H9 (cell line): Measurements from ENCODE around the gene LRRC36. TPM values are rescaled to one million over a fixed set of nuclear protein-coding genes. Genes with fewer than 3 reads are reported as not detected.

ENCODE experiments used
- DNase-seq: peaks from one replicate; pipeline ENCODE4 v3.0.0-alpha.2; 2017
- H2AFZ ChIP-seq: one replicate; pipeline ENCODE4 v1.6.1; 2013; ENCODE audit warnings: mild to moderate bottlenecking, low read length, control low read depth, moderate library complexity
- H2AK5ac ChIP-seq: 2 replicates; pipeline ENCODE4 v1.6.1; 2013; ENCODE audit warnings: low read length, control low read depth, mixed read lengths; ENCODE audit not compliant: insufficient read length
- H2BK120ac ChIP-seq: one replicate; pipeline ENCODE4 v1.6.1; 2013; ENCODE audit warnings: low read depth, mild to moderate bottlenecking, low read length, control low read depth, inconsistent platforms; ENCODE audit not compliant: poor library complexity, severe bottlenecking
- H2BK12ac ChIP-seq: 2 replicates; pipeline ENCODE4 v1.6.1; 2013; ENCODE audit warnings: low read length, control low read depth, mixed read lengths, low read depth; ENCODE audit not compliant: insufficient read length
- H2BK15ac ChIP-seq: 2 replicates; pipeline ENCODE4 v1.6.1; 2013; ENCODE audit warnings: low read depth, low read length, control low read depth
- H2BK20ac ChIP-seq: one replicate; pipeline ENCODE4 v1.6.1; 2013; ENCODE audit warnings: low read depth, mild to moderate bottlenecking, low read length, control low read depth, inconsistent platforms; ENCODE audit not compliant: poor library complexity, severe bottlenecking
- H2BK5ac ChIP-seq: 2 replicates; pipeline ENCODE4 v1.6.1; 2013; ENCODE audit warnings: low read length, control low read depth, mixed read lengths; ENCODE audit not compliant: insufficient read length
- H3K14ac ChIP-seq: 2 replicates; pipeline ENCODE4 v1.6.1; 2013; ENCODE audit warnings: low read length, control low read depth; ENCODE audit not compliant: insufficient read depth
- H3K18ac ChIP-seq: 2 replicates; pipeline ENCODE4 v1.6.1; 2013; ENCODE audit warnings: low read depth, mild to moderate bottlenecking, mixed read lengths, low read length, control low read depth; ENCODE audit not compliant: insufficient read length
- H3K23ac ChIP-seq: 2 replicates; pipeline ENCODE4 v1.6.1; 2013; ENCODE audit warnings: low read length, control low read depth, mixed read lengths, low read depth; ENCODE audit not compliant: insufficient read length
- H3K23me2 ChIP-seq: 2 replicates; pipeline ENCODE4 v1.6.1; 2013; ENCODE audit warnings: low read depth, mild to moderate bottlenecking, mixed read lengths, low read length, control low read depth; ENCODE audit not compliant: insufficient read length, poor library complexity, severe bottlenecking
- H3K27ac ChIP-seq: 2 replicates; pipeline ENCODE4 v1.5.1; 2013; ENCODE audit warnings: low read length, control low read depth, mixed read lengths, low read depth; ENCODE audit not compliant: insufficient read length
- H3K27me3 ChIP-seq: 2 replicates; pipeline ENCODE4 v1.6.1; 2013; ENCODE audit warnings: low read length, control low read depth, inconsistent platforms; ENCODE audit not compliant: insufficient read depth
- H3K4ac ChIP-seq: 2 replicates; pipeline ENCODE4 v1.6.1; 2013; ENCODE audit warnings: low read depth, mild to moderate bottlenecking, control low read depth, inconsistent platforms, low read length, moderate library complexity
- H3K4me1 ChIP-seq: 2 replicates; pipeline ENCODE4 v1.6.1; 2013; ENCODE audit warnings: low read length, control low read depth, inconsistent platforms; ENCODE audit not compliant: insufficient read depth
- H3K4me2 ChIP-seq: 2 replicates; pipeline ENCODE4 v1.6.1; 2013; ENCODE audit warnings: low read length, control low read depth, mixed read lengths; ENCODE audit not compliant: insufficient read length, insufficient read depth
- H3K56ac ChIP-seq: 2 replicates; pipeline ENCODE4 v1.6.1; 2013; ENCODE audit warnings: low read depth, mild to moderate bottlenecking, mixed read lengths, low read length, control low read depth; ENCODE audit not compliant: insufficient read length
- H3K79me1 ChIP-seq: 2 replicates; pipeline ENCODE4 v1.6.1; 2013; ENCODE audit warnings: low read depth, mild to moderate bottlenecking, moderate library complexity, low read length, control low read depth, inconsistent platforms; ENCODE audit not compliant: insufficient read depth, poor library complexity, severe bottlenecking
- H3K79me2 ChIP-seq: 2 replicates; pipeline ENCODE4 v1.6.1; 2013; ENCODE audit warnings: low read length, control low read depth, inconsistent platforms; ENCODE audit not compliant: insufficient read depth
- H3K9ac ChIP-seq: 2 replicates; pipeline ENCODE4 v1.6.1; 2013; ENCODE audit warnings: low read length, control low read depth, mixed read lengths; ENCODE audit not compliant: insufficient read length; ENCODE audit errors: extremely low read depth
- H3K9me3 ChIP-seq: one replicate; pipeline ENCODE4 v1.6.1; 2013; ENCODE audit warnings: low read depth, low read length, inconsistent platforms; ENCODE audit not compliant: control insufficient read depth
- H3T11ph ChIP-seq: one replicate; pipeline ENCODE4 v1.6.1; 2013; ENCODE audit warnings: mild to moderate bottlenecking, low read length, control low read depth, inconsistent platforms
- H4K20me1 ChIP-seq: one replicate; pipeline ENCODE4 v1.6.1; 2013; ENCODE audit not compliant: control insufficient read depth, insufficient read length, insufficient read depth
- H4K5ac ChIP-seq: 2 replicates; pipeline ENCODE4 v1.6.1; 2013; ENCODE audit warnings: low read depth, mild to moderate bottlenecking, mixed read lengths, low read length, control low read depth; ENCODE audit not compliant: insufficient read length
- H4K8ac ChIP-seq: replicated peaks from 2 replicates; pipeline ENCODE4 v1.6.1; 2013; ENCODE audit warnings: low read length, control low read depth, mixed read lengths, low read depth; ENCODE audit not compliant: insufficient read length
- H4K91ac ChIP-seq: 2 replicates; pipeline ENCODE4 v1.6.1; 2013; ENCODE audit warnings: low read depth, mild to moderate bottlenecking, moderate library complexity, mixed read lengths, low read length, control low read depth; ENCODE audit not compliant: insufficient read length
- H3K27ac Mint-ChIP-seq, 3 experiments: 2 replicates in 2 of 3; 3 replicates in 1 of 3; pipeline ENCODE4 v1.8.0; 2020 to 2021; ENCODE audit warnings: mixed read lengths in 3 of 3, mild to moderate bottlenecking in 1 of 3, moderate library complexity in 1 of 3
- H3K27me3 Mint-ChIP-seq: 2 replicates; pipeline ENCODE4 v1.8.0; 2021; ENCODE audit warnings: low read depth, mild to moderate bottlenecking, moderate library complexity, mixed read lengths
- H3K36me3 Mint-ChIP-seq, 3 experiments: 2 replicates in 2 of 3; 3 replicates in 1 of 3; pipeline ENCODE4 v1.8.0; 2020 to 2021; ENCODE audit warnings: low read depth in 3 of 3, mixed read lengths in 3 of 3; ENCODE audit not compliant: insufficient read depth in 1 of 3
- H3K4me1 Mint-ChIP-seq, 2 experiments: 2 replicates each; pipeline ENCODE4 v1.8.0; 2020; ENCODE audit warnings: mixed read lengths in 2 of 2
- H3K4me3 Mint-ChIP-seq, 2 experiments: 2 replicates in 1 of 2; 3 replicates in 1 of 2; pipeline ENCODE4 v1.8.0; 2020 to 2021; ENCODE audit warnings: mild to moderate bottlenecking in 2 of 2, mixed read lengths in 2 of 2, moderate library complexity in 1 of 2
- H3K9me3 Mint-ChIP-seq, 2 experiments: 2 replicates in 1 of 2; 3 replicates in 1 of 2; pipeline ENCODE4 v1.8.0; 2020; ENCODE audit warnings: mild to moderate bottlenecking in 2 of 2, mixed read lengths in 2 of 2, moderate library complexity in 1 of 2
- WGBS: extraction: QIAGEN DNeasy Blood & Tissue Kit; methylation state at CpG from one replicate; pipeline ENCODE4 v1.1.7; 2013; ENCODE audit warnings: missing lambda C conversion rate, low lambda C conversion rate, mixed read lengths; ENCODE audit not compliant: insufficient read length; ENCODE audit errors: extremely low coverage; 5-methylcytosine and 5-hydroxymethylcytosine counted together
- total RNA-seq: library from RNA; stranded (reverse); gene quantifications from 2 replicates; pipeline ENCODE4 v1.2.1, GENCODE V29; 2021
- TF ChIP-seq, protein P1 (sequence below): fragments of 200-600 bp; sonication (generic); conservative IDR thresholded peaks from 3 replicates; pipeline ENCODE4 v1.8.0; 2021; ENCODE audit warnings: antibody characterized with exemption, mild to moderate bottlenecking

Gene LRRC36
- total RNA-seq, 1 experiment from 2014 or later: not detected

DNA sequence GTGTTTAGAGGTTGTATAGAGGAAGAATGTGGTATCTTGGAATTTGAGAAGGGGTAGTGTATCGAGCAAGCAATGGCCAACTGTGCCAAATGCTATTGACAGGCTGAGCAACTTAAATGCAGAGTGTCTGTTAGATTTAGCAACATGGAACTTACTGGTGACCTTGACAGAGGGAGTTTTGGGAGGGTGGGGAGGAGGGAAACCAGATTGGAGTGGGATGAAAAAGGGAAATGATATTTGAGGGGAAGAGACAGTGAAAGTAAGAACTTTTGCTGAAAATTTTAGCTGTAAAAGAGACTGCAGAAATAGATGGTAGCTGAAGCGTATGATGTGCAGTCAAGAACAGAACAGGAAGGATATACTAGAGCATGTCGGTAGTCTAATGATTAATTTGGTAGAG lies 1.1 kb downstream of the LRRC36 start:
- H3K9ac ChIP-seq: no peak overlapping the region
- no peak overlapping the region for H3K18ac ChIP-seq
- no peak overlapping the region for H2BK120ac ChIP-seq
- DNase-seq: no peak
- H4K91ac ChIP-seq: no peak overlapping the region
- no peak overlapping the region for H2BK12ac ChIP-seq
- no peak overlapping the region for H3K4me2 ChIP-seq
- H2BK5ac ChIP-seq: no peak overlapping the region
- H4K8ac ChIP-seq: no peak overlapping the region
- no peak overlapping the region for H3K56ac ChIP-seq
- H3K4me1 Mint-ChIP-seq: peaks cover 6 to 7% of the 10 kb centered on the region in 2 experiments
- no peak overlapping the region for H3K23ac ChIP-seq
- no peak overlapping the region for H3T11ph ChIP-seq
- no peaks in the 10 kb centered on the region for H3K79me2 ChIP-seq
- no peak overlapping the region for H3K14ac ChIP-seq
- no peaks in the 10 kb centered on the region for H3K4me1 ChIP-seq
- H3K9me3 ChIP-seq: no peaks in the 10 kb centered on the region
- TF ChIP-seq, protein P1, sequence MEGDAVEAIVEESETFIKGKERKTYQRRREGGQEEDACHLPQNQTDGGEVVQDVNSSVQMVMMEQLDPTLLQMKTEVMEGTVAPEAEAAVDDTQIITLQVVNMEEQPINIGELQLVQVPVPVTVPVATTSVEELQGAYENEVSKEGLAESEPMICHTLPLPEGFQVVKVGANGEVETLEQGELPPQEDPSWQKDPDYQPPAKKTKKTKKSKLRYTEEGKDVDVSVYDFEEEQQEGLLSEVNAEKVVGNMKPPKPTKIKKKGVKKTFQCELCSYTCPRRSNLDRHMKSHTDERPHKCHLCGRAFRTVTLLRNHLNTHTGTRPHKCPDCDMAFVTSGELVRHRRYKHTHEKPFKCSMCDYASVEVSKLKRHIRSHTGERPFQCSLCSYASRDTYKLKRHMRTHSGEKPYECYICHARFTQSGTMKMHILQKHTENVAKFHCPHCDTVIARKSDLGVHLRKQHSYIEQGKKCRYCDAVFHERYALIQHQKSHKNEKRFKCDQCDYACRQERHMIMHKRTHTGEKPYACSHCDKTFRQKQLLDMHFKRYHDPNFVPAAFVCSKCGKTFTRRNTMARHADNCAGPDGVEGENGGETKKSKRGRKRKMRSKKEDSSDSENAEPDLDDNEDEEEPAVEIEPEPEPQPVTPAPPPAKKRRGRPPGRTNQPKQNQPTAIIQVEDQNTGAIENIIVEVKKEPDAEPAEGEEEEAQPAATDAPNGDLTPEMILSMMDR: no peak
- H3K79me1 ChIP-seq: no peaks in the 10 kb centered on the region
- no peak overlapping the region for H2AK5ac ChIP-seq
- H4K20me1 ChIP-seq: no peaks in the 10 kb centered on the region
- WGBS: no CpG with 5 or more reads among the region's 3 CpGs
- H3K27me3 Mint-ChIP-seq: peaks cover 60% of the 10 kb centered on the region
- H3K27ac ChIP-seq: no peak overlapping the region
- H3K36me3 Mint-ChIP-seq: no peaks in the 10 kb centered on the region
- H3K9me3 Mint-ChIP-seq: no peaks in the 10 kb centered on the region; a peak in 1 of 5 replicates
- no peak overlapping the region for H4K5ac ChIP-seq
- H3K4ac ChIP-seq: no peak overlapping the region
- no peak overlapping the region for H3K4me3 Mint-ChIP-seq
- no peak overlapping the region for H2BK15ac ChIP-seq
- peaks cover 3% of the 10 kb centered on the region for H3K27me3 ChIP-seq
- peaks cover 3% of the 10 kb centered on the region for H3K23me2 ChIP-seq
- no peak overlapping the region for H2BK20ac ChIP-seq
- no peak overlapping the region for H2AFZ ChIP-seq
- no peak overlapping the region for H3K27ac Mint-ChIP-seq
